OCI-LY3 (cell line): ENCODE data around the gene SLC24A4.

Experiments used
- CTCF ChIP-seq: fragments of 200-600, 300-600 bp; sonication (generic); IDR thresholded peaks from 2 replicates; pipeline ENCODE4 v1.5.1; 2014; ENCODE audit warnings: antibody characterized with exemption, low read length, low read depth
- EZH2phosphoT487 ChIP-seq: fragments of 200-600 bp; shearing (Covaris generic); IDR thresholded peaks from 2 replicates; pipeline ENCODE4 v1.6.1; 2018; ENCODE audit warnings: antibody characterized with exemption, mixed run types, low read depth

GRCh38 chr14:92486881-92487280 lies 163.9 kb downstream of the SLC24A4 start:
- TF ChIP-seq CTCF = no peak
- TF ChIP-seq EZH2phosphoT487 = no peak
